ENCODE results near the gene ENPP3. TPM values are rescaled to one million over a fixed set of nuclear protein-coding genes. Genes with fewer than 3 reads are reported as not detected.

The ENPP3 gene
- total RNA-seq = under 1 TPM in 7 of 10 donors, not detected in 3; 0.07 to 0.33 (median 0.15) TPM
- polyA plus RNA-seq = under 1 TPM; 0.09 to 0.22 TPM
- long read RNA-seq, donor 1 = 0 reads
- long read RNA-seq, donor 2 = 0 reads
- long read RNA-seq, donor 3 = 0 reads

DNA sequence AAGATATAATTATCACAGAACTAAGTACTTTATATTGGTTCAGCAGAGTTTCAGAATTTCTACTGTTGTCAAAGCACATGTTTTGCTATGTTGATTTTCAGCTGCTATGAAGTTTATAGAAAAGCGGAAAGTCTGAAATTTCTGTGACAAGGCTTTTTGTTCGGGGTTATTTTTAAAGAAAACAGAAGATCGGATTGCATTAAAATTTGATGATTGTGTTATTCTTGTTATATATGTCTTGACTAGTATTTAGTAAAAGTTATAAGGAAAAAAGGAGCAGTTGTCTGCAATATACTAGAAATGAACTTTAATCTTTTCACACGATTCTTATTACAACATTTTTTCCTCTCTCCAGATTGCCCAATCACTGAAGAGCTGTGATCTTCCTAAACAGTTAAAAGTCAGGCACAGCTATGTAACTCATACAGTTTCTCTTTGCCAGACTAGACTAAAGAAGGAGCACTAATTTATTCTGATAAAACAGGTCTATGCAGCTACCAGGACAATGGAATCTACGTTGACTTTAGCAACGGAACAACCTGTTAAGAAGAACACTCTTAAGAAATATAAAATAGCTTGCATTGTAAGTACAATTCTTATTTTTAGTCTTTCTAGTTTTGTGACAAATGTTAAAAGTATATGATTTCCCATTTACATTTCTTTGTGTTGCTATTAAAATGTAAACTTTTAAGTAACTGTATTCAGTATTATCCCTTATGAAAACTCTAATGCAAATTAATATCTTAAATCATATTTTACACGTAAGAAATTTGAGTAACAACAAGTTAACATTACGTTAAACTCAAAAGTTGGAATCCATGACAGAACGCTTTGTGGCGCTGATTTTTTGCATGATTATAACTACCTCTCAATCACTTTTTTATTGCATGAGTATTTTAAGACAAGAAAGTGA is at the start of gene ENPP3:
ENPP3 (plus strand) TSS at position 423 of the 913 bp plus-strand sequence; CDS start at position 506, 83 bp downstream.
- no peak for ATAC-seq
- 80 to 84% methylated on average over 10 of the region's 10 CpGs for WGBS, 2 donors
- H3K4me3 ChIP-seq = no peak within 1 kb of the TSS
- no peaks in the 10 kb centered on the region for H3K27me3 ChIP-seq
- intact Hi-C loops (cut with DNase I) = no loop called here
- TF ChIP-seq, protein P1, sequence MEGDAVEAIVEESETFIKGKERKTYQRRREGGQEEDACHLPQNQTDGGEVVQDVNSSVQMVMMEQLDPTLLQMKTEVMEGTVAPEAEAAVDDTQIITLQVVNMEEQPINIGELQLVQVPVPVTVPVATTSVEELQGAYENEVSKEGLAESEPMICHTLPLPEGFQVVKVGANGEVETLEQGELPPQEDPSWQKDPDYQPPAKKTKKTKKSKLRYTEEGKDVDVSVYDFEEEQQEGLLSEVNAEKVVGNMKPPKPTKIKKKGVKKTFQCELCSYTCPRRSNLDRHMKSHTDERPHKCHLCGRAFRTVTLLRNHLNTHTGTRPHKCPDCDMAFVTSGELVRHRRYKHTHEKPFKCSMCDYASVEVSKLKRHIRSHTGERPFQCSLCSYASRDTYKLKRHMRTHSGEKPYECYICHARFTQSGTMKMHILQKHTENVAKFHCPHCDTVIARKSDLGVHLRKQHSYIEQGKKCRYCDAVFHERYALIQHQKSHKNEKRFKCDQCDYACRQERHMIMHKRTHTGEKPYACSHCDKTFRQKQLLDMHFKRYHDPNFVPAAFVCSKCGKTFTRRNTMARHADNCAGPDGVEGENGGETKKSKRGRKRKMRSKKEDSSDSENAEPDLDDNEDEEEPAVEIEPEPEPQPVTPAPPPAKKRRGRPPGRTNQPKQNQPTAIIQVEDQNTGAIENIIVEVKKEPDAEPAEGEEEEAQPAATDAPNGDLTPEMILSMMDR (IDR thresholded peaks at IDR 0.05) = no peak
- H3K36me3 ChIP-seq = no peaks in the 10 kb centered on the region
- no peaks in the 10 kb centered on the region for H3K9me3 ChIP-seq
- DNase-seq = no peak
- no peaks in the 10 kb centered on the region for H3K4me1 ChIP-seq
- H3K27ac ChIP-seq = no peak within 1 kb of the TSS

GRCh38 chr6:131587909-131588308 is 49.2 kb upstream of the ENPP3 start:
- no peaks in the 10 kb centered on the region for H3K4me1 ChIP-seq
- no peaks in the 10 kb centered on the region for H3K27me3 ChIP-seq
- no peak overlapping the region for H3K4me3 ChIP-seq
- TF ChIP-seq, protein P1 (IDR thresholded peaks at IDR 0.05) = no peak
- ATAC-seq (no peak), DNase-seq (no peak)
- no peak overlapping the region for H3K27ac ChIP-seq
- H3K9me3 ChIP-seq = no peaks in the 10 kb centered on the region
- intact Hi-C loops (cut with DNase I) = no loop called here
- WGBS, 2 donors = 98% methylated on average over 4 of the region's 4 CpGs
- peaks cover 0 to 100% (median 74%) of the 10 kb centered on the region in 9 donors for H3K36me3 ChIP-seq

- ATAC-seq (no peak), DNase-seq (no peak)
- Histone ChIP-seq H3K27me3 (no peaks in the 10 kb centered on the region), H3K36me3 (peaks cover 0 to 100% (median 67%) of the 10 kb centered on the region in 9 donors), H3K4me1 (no peaks in the 10 kb centered on the region), H3K4me3 (no peak overlapping the region), H3K27ac (no peak overlapping the region), H3K9me3 (no peaks in the 10 kb centered on the region)
- 84 to 86% methylated on average over 2 of the region's 2 CpGs for WGBS, 2 donors
- TF ChIP-seq, protein P1 (IDR thresholded peaks at IDR 0.05) = no peak
- intact Hi-C loops (cut with DNase I) = no loop called here
Observed at GRCh38 chr6:131588643-131589042, 48.5 kb upstream of the ENPP3 start.

DNA sequence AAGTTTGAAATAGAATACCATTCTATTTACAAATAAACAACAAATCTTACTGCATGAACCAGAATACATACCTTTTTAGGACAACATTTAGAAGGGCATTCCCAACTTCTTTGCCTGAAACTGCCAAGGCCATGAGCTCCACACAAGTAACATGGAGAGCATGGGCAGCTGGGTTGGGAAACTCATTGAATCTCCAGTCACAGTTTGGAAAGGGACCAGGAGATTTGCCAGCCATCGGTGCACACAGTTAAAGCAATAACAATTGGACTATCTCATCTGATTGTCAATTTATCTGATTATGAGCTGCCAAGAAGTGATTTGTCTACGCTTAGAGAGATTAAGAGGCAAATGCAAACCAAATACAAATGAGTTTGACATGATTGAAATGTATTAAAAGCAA is 44.2 kb upstream of the ENPP3 start:
- H3K4me3 ChIP-seq = no peak overlapping the region
- TF ChIP-seq, protein P1 (IDR thresholded peaks at IDR 0.05) = no peak
- intact Hi-C loops (cut with DNase I) = no loop called here
- no peaks in the 10 kb centered on the region for H3K9me3 ChIP-seq
- 90 to 91% methylated on average over 2 of the region's 2 CpGs for WGBS, 2 donors
- ATAC-seq (no peak), DNase-seq (no peak)
- no peak overlapping the region for H3K27ac ChIP-seq
- H3K4me1 ChIP-seq = no peaks in the 10 kb centered on the region
- peaks cover 0 to 100% (median 80%) of the 10 kb centered on the region in 9 donors for H3K36me3 ChIP-seq
- H3K27me3 ChIP-seq = no peaks in the 10 kb centered on the region
